ENCODE data around the gene NAB2. TPM values are rescaled to one million over a fixed set of nuclear protein-coding genes. Genes with fewer than 3 reads are reported as not detected.
A peak's percentile ranks its signal among the peaks of the same experiment; 100 is the strongest.

The NAB2 gene
- total RNA-seq, 1 experiment from 2014 or later = 19.4 TPM

GRCh38 chr12:57094208-57095160 lies 5.6 kb downstream of the NAB2 start:
- peaks cover 35% of the 10 kb centered on the region; the same call in 1 of the 2 replicates for H3K36me3 ChIP-seq (ENCODE audit: insufficient read depth, low read length)
- H3K79me2 ChIP-seq (ENCODE audit: low read length) = peaks cover 21% of the 10 kb centered on the region
- H4K20me1 ChIP-seq (ENCODE audit: insufficient read depth, low read depth, low read length) = no peaks in the 10 kb centered on the region
- DNase-seq = no peak
- H3K9me3 ChIP-seq (ENCODE audit: low read length) = no peaks in the 10 kb centered on the region
- H3K9ac ChIP-seq (ENCODE audit: low read length) = peak overlapping the region; percentile 68
- H3K27me3 ChIP-seq (ENCODE audit: low read length) = no peaks in the 10 kb centered on the region
- H3K9me2 ChIP-seq (replicated peaks; ENCODE audit: insufficient read depth, low read length) = no peaks in the 10 kb centered on the region
- no peak overlapping the region for H2AFZ ChIP-seq (ENCODE audit: low read length)
- H3K4me1 ChIP-seq (ENCODE audit: low read length) = peaks cover 59% of the 10 kb centered on the region
- H3K4me2 ChIP-seq (ENCODE audit: low read depth, low read length, poor library complexity, severe bottlenecking) = peak overlapping the region; percentile 60
- H3K4me3 ChIP-seq (ENCODE audit: low read length) = peak overlapping the region; percentile 39; the same call in 1 of the 2 replicates
- peak overlapping the region; percentile 83 for H3K27ac ChIP-seq (ENCODE audit: low read length)

- H2AFZ ChIP-seq (ENCODE audit: low read length) = no peak overlapping the region
- DNase-seq = peak; percentile 57
- no peaks in the 10 kb centered on the region for H3K9me2 ChIP-seq (replicated peaks; ENCODE audit: insufficient read depth, low read length)
- no peaks in the 10 kb centered on the region for H3K27me3 ChIP-seq (ENCODE audit: low read length)
- H4K20me1 ChIP-seq (ENCODE audit: insufficient read depth, low read depth, low read length) = no peaks in the 10 kb centered on the region
- H3K4me2 ChIP-seq (ENCODE audit: low read depth, low read length, poor library complexity, severe bottlenecking) = no peak overlapping the region
- peaks cover 13% of the 10 kb centered on the region for H3K79me2 ChIP-seq (ENCODE audit: low read length)
- peak overlapping the region; percentile 68; the same call in 1 of the 2 replicates for H3K9ac ChIP-seq (ENCODE audit: low read length)
- H3K9me3 ChIP-seq (ENCODE audit: low read length) = no peaks in the 10 kb centered on the region
- peaks cover 58% of the 10 kb centered on the region for H3K4me1 ChIP-seq (ENCODE audit: low read length)
- peak overlapping the region; percentile 83 for H3K27ac ChIP-seq (ENCODE audit: low read length)
- peaks cover 44% of the 10 kb centered on the region; the same call in 1 of the 2 replicates for H3K36me3 ChIP-seq (ENCODE audit: insufficient read depth, low read length)
- H3K4me3 ChIP-seq (ENCODE audit: low read length) = no peak overlapping the region
Measured at GRCh38 chr12:57095440-57095839, 6.5 kb downstream of the NAB2 start.

GRCh38 chr12:57096099-57096572 lies 7.2 kb downstream of the NAB2 start:
- Histone ChIP-seq H3K4me3 (ENCODE audit: low read length) (no peak overlapping the region), H3K36me3 (ENCODE audit: insufficient read depth, low read length) (peaks cover 44% of the 10 kb centered on the region; the same call in 1 of the 2 replicates), H3K27ac (ENCODE audit: low read length) (peak overlapping the region; percentile 83; the same call in 1 of the 2 replicates), H3K9me3 (ENCODE audit: low read length) (no peaks in the 10 kb centered on the region), H3K9ac (ENCODE audit: low read length) (peak overlapping the region; percentile 26; the same call in 1 of the 2 replicates), H4K20me1 (ENCODE audit: insufficient read depth, low read depth, low read length) (no peaks in the 10 kb centered on the region), H3K79me2 (ENCODE audit: low read length) (peaks cover 6% of the 10 kb centered on the region; the same call in 1 of the 2 replicates), H3K27me3 (ENCODE audit: low read length) (no peaks in the 10 kb centered on the region), H2AFZ (ENCODE audit: low read length) (no peak overlapping the region), H3K4me1 (ENCODE audit: low read length) (peaks cover 52% of the 10 kb centered on the region), H3K4me2 (ENCODE audit: low read depth, low read length, poor library complexity, severe bottlenecking) (no peak overlapping the region), H3K9me2 (replicated peaks; ENCODE audit: insufficient read depth, low read length) (no peaks in the 10 kb centered on the region)
- DNase-seq = peak; percentile 43

- no peaks in the 10 kb centered on the region for H3K9me3 ChIP-seq (ENCODE audit: low read length)
- H4K20me1 ChIP-seq (ENCODE audit: insufficient read depth, low read depth, low read length) = no peaks in the 10 kb centered on the region
- H3K4me2 ChIP-seq (ENCODE audit: low read depth, low read length, poor library complexity, severe bottlenecking) = no peak overlapping the region
- H3K4me1 ChIP-seq (ENCODE audit: low read length) = peaks cover 44% of the 10 kb centered on the region
- no peak overlapping the region for H3K4me3 ChIP-seq (ENCODE audit: low read length)
- no peaks in the 10 kb centered on the region for H3K27me3 ChIP-seq (ENCODE audit: low read length)
- H3K36me3 ChIP-seq (ENCODE audit: insufficient read depth, low read length) = peaks cover 44% of the 10 kb centered on the region; the same call in 1 of the 2 replicates
- H3K79me2 ChIP-seq (ENCODE audit: low read length) = no peaks in the 10 kb centered on the region; the same call in 1 of the 2 replicates
- H2AFZ ChIP-seq (ENCODE audit: low read length) = no peak overlapping the region
- H3K9ac ChIP-seq (ENCODE audit: low read length) = no peak overlapping the region
- H3K9me2 ChIP-seq (replicated peaks; ENCODE audit: insufficient read depth, low read length) = no peaks in the 10 kb centered on the region
- H3K27ac ChIP-seq (ENCODE audit: low read length) = no peak overlapping the region
- peak; percentile 41 for DNase-seq
Measured at GRCh38 chr12:57096748-57097553, 8.0 kb downstream of the NAB2 start.

GRCh38 chr12:57097554-57097835 lies 8.6 kb downstream of the NAB2 start:
- Histone ChIP-seq H3K9me3 (ENCODE audit: low read length) (no peaks in the 10 kb centered on the region), H2AFZ (ENCODE audit: low read length) (no peak overlapping the region), H3K36me3 (ENCODE audit: insufficient read depth, low read length) (peaks cover 47% of the 10 kb centered on the region; the same call in 1 of the 2 replicates), H3K4me2 (ENCODE audit: low read depth, low read length, poor library complexity, severe bottlenecking) (no peak overlapping the region), H3K79me2 (ENCODE audit: low read length) (no peaks in the 10 kb centered on the region), H3K27me3 (ENCODE audit: low read length) (no peaks in the 10 kb centered on the region), H3K9me2 (replicated peaks; ENCODE audit: insufficient read depth, low read length) (no peaks in the 10 kb centered on the region), H3K4me1 (ENCODE audit: low read length) (peaks cover 39% of the 10 kb centered on the region), H3K9ac (ENCODE audit: low read length) (no peak overlapping the region), H3K4me3 (ENCODE audit: low read length) (no peak overlapping the region), H3K27ac (ENCODE audit: low read length) (no peak overlapping the region), H4K20me1 (ENCODE audit: insufficient read depth, low read depth, low read length) (no peaks in the 10 kb centered on the region)
- no peak for DNase-seq

- no peaks in the 10 kb centered on the region for H4K20me1 ChIP-seq (ENCODE audit: insufficient read depth, low read depth, low read length)
- no peak overlapping the region for H3K4me3 ChIP-seq (ENCODE audit: low read length)
- H3K27me3 ChIP-seq (ENCODE audit: low read length) = no peaks in the 10 kb centered on the region
- peaks cover 28% of the 10 kb centered on the region for H3K4me1 ChIP-seq (ENCODE audit: low read length)
- H3K9me2 ChIP-seq (replicated peaks; ENCODE audit: insufficient read depth, low read length) = no peaks in the 10 kb centered on the region
- H3K79me2 ChIP-seq (ENCODE audit: low read length) = no peaks in the 10 kb centered on the region
- DNase-seq = no peak
- no peak overlapping the region for H3K4me2 ChIP-seq (ENCODE audit: low read depth, low read length, poor library complexity, severe bottlenecking)
- no peaks in the 10 kb centered on the region for H3K9me3 ChIP-seq (ENCODE audit: low read length)
- peaks cover 49% of the 10 kb centered on the region; the same call in 1 of the 2 replicates for H3K36me3 ChIP-seq (ENCODE audit: insufficient read depth, low read length)
- no peak overlapping the region for H3K9ac ChIP-seq (ENCODE audit: low read length)
- H2AFZ ChIP-seq (ENCODE audit: low read length) = no peak overlapping the region
- H3K27ac ChIP-seq (ENCODE audit: low read length) = 0 out of 2 replicates have a peak overlapping the region, but pooled peaks have one; percentile 22
Measured at GRCh38 chr12:57098546-57098945, 9.6 kb downstream of the NAB2 start.

- no peak for DNase-seq
- no peak overlapping the region for H2AFZ ChIP-seq (ENCODE audit: low read length)
- no peaks in the 10 kb centered on the region for H3K9me2 ChIP-seq (replicated peaks; ENCODE audit: insufficient read depth, low read length)
- H3K79me2 ChIP-seq (ENCODE audit: low read length) = no peaks in the 10 kb centered on the region
- peaks cover 49% of the 10 kb centered on the region; the same call in 1 of the 2 replicates for H3K36me3 ChIP-seq (ENCODE audit: insufficient read depth, low read length)
- no peaks in the 10 kb centered on the region for H3K9me3 ChIP-seq (ENCODE audit: low read length)
- no peak overlapping the region for H3K4me3 ChIP-seq (ENCODE audit: low read length)
- no peaks in the 10 kb centered on the region for H3K27me3 ChIP-seq (ENCODE audit: low read length)
- 0 out of 2 replicates have a peak overlapping the region, but pooled peaks have one; percentile 22 for H3K27ac ChIP-seq (ENCODE audit: low read length)
- no peak overlapping the region for H3K4me2 ChIP-seq (ENCODE audit: low read depth, low read length, poor library complexity, severe bottlenecking)
- H3K4me1 ChIP-seq (ENCODE audit: low read length) = peaks cover 22% of the 10 kb centered on the region
- H3K9ac ChIP-seq (ENCODE audit: low read length) = no peak overlapping the region
- no peaks in the 10 kb centered on the region for H4K20me1 ChIP-seq (ENCODE audit: insufficient read depth, low read depth, low read length)
Measured at GRCh38 chr12:57099047-57099714, 10.3 kb downstream of the NAB2 start.

Measured in Karpas-422 (cell line).